BJ (cell line): ENCODE data around the gene HSD11B1. TPM values are rescaled to one million over a fixed set of nuclear protein-coding genes. Genes with fewer than 3 reads are reported as not detected.

Experiments used
- CTCF ChIA-PET: fragments of 350-600 bp; formaldehyde crosslinking; extraction: SDS; loops from one replicate; lab custom pipeline; 2021; ENCODE audit warnings: antibody characterized with exemption, inconsistent platforms; lab: Yijun Ruan, JAX
- POLR2A ChIA-PET: fragments of 300-600 bp; sonication (Branson Sonifier 250); formaldehyde crosslinking; extraction: SDS; loops from one replicate; lab custom pipeline; 2021; ENCODE audit warnings: antibody characterized with exemption; lab: Charles Lee
- DNase-seq: peaks from one replicate; pipeline ENCODE4 v3.0.0-alpha.2; 2011; ENCODE audit warnings: low read depth
- H3K27me3 ChIP-seq: 2 replicates; pipeline ENCODE4 v1.6.0; 2011; ENCODE audit warnings: low read length; ENCODE audit not compliant: control insufficient read depth, insufficient read depth
- H3K36me3 ChIP-seq: 2 replicates; pipeline ENCODE4 v1.5.1; 2011; ENCODE audit warnings: low read length; ENCODE audit not compliant: control insufficient read depth, insufficient read depth
- H3K4me3 ChIP-seq: 2 replicates; pipeline ENCODE4 v1.5.1; 2011; ENCODE audit warnings: low read depth, mild to moderate bottlenecking, control low read depth, low read length
- CTCF ChIP-seq: IDR thresholded peaks from 2 replicates; pipeline ENCODE4 v1.5.1; 2011; ENCODE audit warnings: low read depth, mild to moderate bottlenecking, control low read depth, inconsistent platforms, low read length, moderate library complexity; ENCODE audit not compliant: insufficient read depth
- polyA plus RNA-seq: library from polyadenylated mRNA; depleted of rRNA; stranded (reverse); fragments of >200 nt; gene quantifications from 2 replicates; pipeline ENCODE4 v1.2.3, GENCODE V29; 2011

The HSD11B1 gene
- polyA plus RNA-seq, 1 experiment = 0.15 TPM

GRCh38 chr1:209723756-209724693 lies 19.4 kb downstream of the HSD11B1 start:
- POLR2A ChIA-PET = no interaction called here
- CTCF ChIA-PET = interaction anchor here (1.4 to 3.1 kb wide), 2 partner anchors 24 to 31 kb away, joined by 3 to 9 read pairs; no protein-coding TSS in a partner anchor
- DNase-seq = no peak

GRCh38 chr1:209727286-209727685 lies 22.6 kb downstream of the HSD11B1 start:
- H3K36me3 ChIP-seq = no peaks in the 10 kb centered on the region
- ChIA-PET CTCF (interaction anchor here (1.2 to 2.2 kb wide), 3 partner anchors 21 to 158 kb away, joined by 3 to 7 read pairs (median 3); no protein-coding TSS in a partner anchor), POLR2A (no interaction called here)
- no peak for TF ChIP-seq CTCF
- H3K4me3 ChIP-seq = no peak overlapping the region
- H3K27me3 ChIP-seq = no peaks in the 10 kb centered on the region
- no peak for DNase-seq

More at GRCh38 chr1:209723756-209724693, 19.4 kb downstream of the HSD11B1 start:
- H3K27me3 ChIP-seq = no peaks in the 10 kb centered on the region
- no peak for TF ChIP-seq CTCF
- H3K4me3 ChIP-seq = no peak overlapping the region
- no peaks in the 10 kb centered on the region for H3K36me3 ChIP-seq

- Histone ChIP-seq H3K27me3 (no peaks in the 10 kb centered on the region), H3K36me3 (no peaks in the 10 kb centered on the region), H3K4me3 (no peak overlapping the region)
- no peak for TF ChIP-seq CTCF
- POLR2A ChIA-PET = no interaction called here
- DNase-seq = no peak
- CTCF ChIA-PET = interaction anchor here (1.5 to 2.2 kb wide), 2 partner anchors 21 to 158 kb away, joined by 3 to 7 read pairs; no protein-coding TSS in a partner anchor
These were observed 23.1 kb downstream of the HSD11B1 start for GRCh38 chr1:209727785-209728184.

- Histone ChIP-seq H3K4me3 (no peak overlapping the region), H3K36me3 (no peaks in the 10 kb centered on the region), H3K27me3 (no peaks in the 10 kb centered on the region)
- ChIA-PET CTCF (interaction anchor here (2.2 kb wide), 1 partner anchor 20 kb away, joined by 7 read pairs; no protein-coding TSS in a partner anchor), POLR2A (no interaction called here)
- DNase-seq = no peak
- no peak for TF ChIP-seq CTCF
These were observed 23.8 kb downstream of the HSD11B1 start for GRCh38 chr1:209728466-209728865.

- ChIA-PET CTCF (interaction anchor here (1.3 to 2.2 kb wide), 2 partner anchors 13 to 19 kb away, joined by 3 to 7 read pairs; no protein-coding TSS in a partner anchor), POLR2A (no interaction called here)
- Histone ChIP-seq H3K36me3 (no peaks in the 10 kb centered on the region), H3K4me3 (no peak overlapping the region), H3K27me3 (no peaks in the 10 kb centered on the region)
- DNase-seq = no peak
- TF ChIP-seq CTCF = no peak
These were observed 24.8 kb downstream of the HSD11B1 start for GRCh38 chr1:209729436-209729835.
